SJCRH30 (cell line): Measurements from ENCODE around the gene PROM1. TPM values are rescaled to one million over a fixed set of nuclear protein-coding genes. Genes with fewer than 3 reads are reported as not detected.
A peak's percentile ranks its signal among the peaks of the same experiment; 100 is the strongest.

ENCODE experiments used
- DNase-seq, 2 experiments: peaks; one replicate each; pipeline ENCODE4 v3.0.0-alpha.2; 2015 to 2020
- H3K27ac ChIP-seq: fragments of 250-450 bp; sonication (Bioruptor Pico); 2 replicates; pipeline ENCODE4 v1.5.1; 2020; ENCODE audit warnings: mild to moderate bottlenecking, moderate library complexity
- H3K27me3 ChIP-seq: fragments of 250-450 bp; sonication (Bioruptor Pico); 2 replicates; pipeline ENCODE4 v1.5.1; 2020; ENCODE audit warnings: mild to moderate bottlenecking, moderate library complexity
- H3K36me3 ChIP-seq: fragments of 250-450 bp; sonication (Bioruptor Pico); 2 replicates; pipeline ENCODE4 v1.5.1; 2020; ENCODE audit warnings: mild to moderate bottlenecking, moderate library complexity
- H3K4me1 ChIP-seq: fragments of 250-450 bp; sonication (Bioruptor Pico); 2 replicates; pipeline ENCODE4 v1.5.1; 2020; ENCODE audit warnings: mild to moderate bottlenecking, moderate library complexity
- H3K4me3 ChIP-seq: fragments of 250-450 bp; sonication (Bioruptor Pico); 2 replicates; pipeline ENCODE4 v1.5.1; 2020; ENCODE audit warnings: mild to moderate bottlenecking, moderate library complexity
- H3K9me3 ChIP-seq: fragments of 250-450 bp; sonication (Bioruptor Pico); replicated peaks from 2 replicates; pipeline ENCODE4 v1.5.1; 2020; ENCODE audit warnings: mild to moderate bottlenecking, moderate library complexity
- total RNA-seq: library from RNA; depleted of rRNA; stranded (reverse); fragments of >200 nt; shearing (Covaris generic); gene quantifications from 2 replicates; pipeline ENCODE4 v1.2.3, GENCODE V29; 2014

Gene PROM1
- total RNA-seq, 1 experiment from 2014 or later = 23.0 TPM

DNA sequence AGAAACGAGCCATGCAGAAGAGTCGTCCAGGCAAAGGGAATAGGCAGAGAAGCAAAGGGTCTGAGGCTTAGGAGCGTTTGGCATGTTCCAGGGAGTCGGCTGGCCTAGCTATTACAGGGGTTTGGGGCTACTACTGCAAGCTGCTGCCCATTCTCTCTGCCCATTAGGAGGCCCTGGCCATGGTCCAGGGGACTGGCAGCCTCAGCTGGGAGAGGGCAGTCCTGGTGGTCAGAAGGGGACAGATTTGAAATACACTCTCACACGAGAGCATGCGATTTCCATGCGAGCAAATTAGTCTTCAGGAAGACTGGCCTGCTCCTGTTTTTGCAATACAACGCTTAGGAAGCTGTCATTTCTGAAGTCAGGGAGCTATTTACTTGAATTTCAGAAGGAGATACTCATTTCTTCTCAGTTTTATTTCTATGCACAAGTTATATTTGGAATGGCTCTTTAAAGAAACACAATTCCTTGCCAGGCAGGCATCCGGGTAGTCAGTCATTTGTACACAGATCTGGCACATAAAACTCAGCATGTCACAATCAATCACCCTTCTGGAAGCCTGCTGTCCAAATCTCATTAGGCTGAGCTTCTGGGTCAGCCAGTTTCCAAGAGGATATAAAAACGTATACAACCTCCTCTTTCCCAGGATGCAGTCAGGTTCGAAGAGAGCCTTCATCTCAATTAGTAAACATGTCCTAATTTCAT is 27.0 kb downstream of the PROM1 start:
- Histone ChIP-seq H3K4me3 (no peak overlapping the region), H3K27me3 (no peaks in the 10 kb centered on the region), H3K27ac (no peak overlapping the region), H3K36me3 (no peaks in the 10 kb centered on the region), H3K4me1 (no peaks in the 10 kb centered on the region), H3K9me3 (0 out of 2 replicates have a peak, but pooled peaks cover 2% of the 10 kb centered on the region)
- DNase-seq = no peak

DNA sequence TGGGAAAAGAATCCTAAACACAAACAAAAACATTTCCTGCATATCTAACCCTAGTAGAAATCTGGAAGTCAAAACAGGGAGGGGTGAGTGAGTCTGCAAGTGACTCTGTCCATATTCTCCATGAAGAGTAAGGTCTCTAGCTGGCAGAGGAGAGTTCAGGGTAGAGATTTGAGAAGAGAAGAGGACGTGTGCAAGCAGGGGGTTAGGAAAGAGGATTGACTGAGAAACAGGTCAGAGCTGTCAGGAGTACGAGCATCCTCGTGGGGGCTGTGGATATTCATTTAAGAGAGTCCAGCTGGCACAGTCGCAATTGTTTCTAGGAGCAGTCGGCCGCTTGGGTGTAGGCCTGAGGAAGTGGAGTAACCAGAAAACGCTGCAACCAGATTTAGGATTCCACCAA is 27.9 kb downstream of the PROM1 start:
- Histone ChIP-seq H3K27me3 (no peaks in the 10 kb centered on the region), H3K36me3 (no peaks in the 10 kb centered on the region), H3K9me3 (0 out of 2 replicates have a peak, but pooled peaks cover 2% of the 10 kb centered on the region), H3K4me3 (no peak overlapping the region), H3K27ac (no peak overlapping the region), H3K4me1 (no peaks in the 10 kb centered on the region)
- no peak for DNase-seq

DNA sequence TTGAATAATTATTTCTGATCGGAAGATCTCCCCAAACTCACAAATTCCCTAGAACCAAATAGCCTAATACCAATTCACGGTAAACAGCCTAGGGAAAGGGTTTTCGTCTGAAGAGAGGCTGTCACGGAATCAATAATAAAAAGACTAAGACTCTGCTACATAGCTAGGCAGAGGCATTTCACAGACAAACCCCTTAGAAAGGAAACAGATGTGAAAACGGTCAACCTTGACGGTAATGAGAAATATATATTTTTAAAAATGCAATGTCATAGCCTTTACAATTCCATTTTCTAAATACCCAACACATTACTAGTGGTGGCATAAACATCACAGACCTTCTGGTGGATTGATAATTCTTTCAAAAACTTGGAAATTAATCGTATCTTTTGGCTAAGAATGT is 28.4 kb downstream of the PROM1 start:
- H3K4me1 ChIP-seq = no peaks in the 10 kb centered on the region
- H3K36me3 ChIP-seq = no peaks in the 10 kb centered on the region
- H3K27ac ChIP-seq = no peak overlapping the region
- no peak overlapping the region for H3K4me3 ChIP-seq
- DNase-seq = no peak
- no peaks in the 10 kb centered on the region for H3K27me3 ChIP-seq
- H3K9me3 ChIP-seq = 0 out of 2 replicates have a peak, but pooled peaks cover 2% of the 10 kb centered on the region

DNA sequence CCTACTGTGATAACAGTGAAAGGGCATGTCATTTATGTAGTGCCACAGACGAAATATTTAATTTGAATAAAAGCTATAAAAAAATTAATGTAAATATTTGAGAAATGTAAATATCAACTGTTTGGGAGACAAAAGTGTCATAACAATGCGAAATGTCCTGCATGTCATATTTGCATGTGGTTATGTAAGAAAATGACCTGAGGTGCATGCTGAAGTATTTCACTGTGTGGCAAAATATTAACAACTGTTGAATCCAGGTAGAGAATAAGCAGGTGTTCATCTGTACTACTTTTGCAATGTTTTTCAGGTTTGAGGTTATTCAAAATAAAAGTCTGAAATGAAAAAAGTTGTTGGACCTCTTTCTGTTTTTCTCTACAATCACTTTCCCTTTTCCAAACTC is 30.9 kb downstream of the PROM1 start:
- DNase-seq = no peak
- 0 out of 2 replicates have a peak, but pooled peaks cover 2% of the 10 kb centered on the region for H3K9me3 ChIP-seq
- H3K36me3 ChIP-seq = no peaks in the 10 kb centered on the region
- no peak overlapping the region for H3K27ac ChIP-seq
- no peaks in the 10 kb centered on the region for H3K4me1 ChIP-seq
- H3K27me3 ChIP-seq = no peaks in the 10 kb centered on the region
- no peak overlapping the region for H3K4me3 ChIP-seq

DNA sequence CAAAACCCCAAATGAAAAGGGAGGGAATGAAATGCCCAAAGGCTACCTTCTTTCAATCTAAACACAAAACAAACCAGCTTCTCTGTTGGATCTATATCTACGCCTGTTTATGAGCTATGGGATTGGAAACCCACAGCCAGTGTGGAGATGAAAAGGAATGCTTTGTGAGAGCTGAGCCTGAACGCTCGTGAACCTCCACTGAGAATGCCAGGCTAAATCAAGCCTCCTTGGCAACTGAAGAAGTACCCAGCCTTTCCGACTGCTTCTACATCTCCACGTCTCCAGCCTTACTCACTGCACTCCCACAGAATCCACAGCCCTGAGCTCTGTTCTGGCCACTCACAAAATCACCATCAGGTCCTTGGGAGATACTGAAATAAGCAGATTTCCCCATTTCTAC is 31.8 kb downstream of the PROM1 start:
- no peak overlapping the region for H3K4me3 ChIP-seq
- no peak overlapping the region for H3K27ac ChIP-seq
- H3K27me3 ChIP-seq = no peaks in the 10 kb centered on the region
- no peaks in the 10 kb centered on the region for H3K4me1 ChIP-seq
- H3K9me3 ChIP-seq = 0 out of 2 replicates have a peak, but pooled peaks cover 2% of the 10 kb centered on the region
- no peak for DNase-seq
- no peaks in the 10 kb centered on the region for H3K36me3 ChIP-seq

DNA sequence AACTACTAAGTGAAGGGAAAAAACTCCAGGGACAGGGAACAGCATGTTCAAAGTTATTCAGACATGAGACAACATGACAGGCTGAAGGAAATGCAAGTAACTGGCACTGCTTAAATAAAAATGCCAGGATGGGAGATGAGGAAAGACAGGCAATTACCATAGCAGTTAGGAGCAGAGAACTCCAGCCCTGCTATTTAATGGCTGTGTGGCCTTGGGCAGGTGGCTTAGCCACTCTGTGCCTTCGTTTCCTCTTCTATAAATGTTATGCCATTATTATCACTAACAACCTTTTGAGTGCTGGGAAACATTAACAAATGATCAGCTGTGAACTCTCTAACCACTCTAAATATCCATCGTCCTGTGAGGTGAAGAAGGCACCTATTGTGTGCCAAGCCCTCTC is 32.7 kb downstream of the PROM1 start:
- H3K4me1 ChIP-seq = no peaks in the 10 kb centered on the region
- no peak overlapping the region for H3K4me3 ChIP-seq
- H3K36me3 ChIP-seq = no peaks in the 10 kb centered on the region
- no peaks in the 10 kb centered on the region for H3K27me3 ChIP-seq
- H3K27ac ChIP-seq = no peak overlapping the region
- DNase-seq = no peak
- H3K9me3 ChIP-seq = 0 out of 2 replicates have a peak, but pooled peaks cover 2% of the 10 kb centered on the region

DNA sequence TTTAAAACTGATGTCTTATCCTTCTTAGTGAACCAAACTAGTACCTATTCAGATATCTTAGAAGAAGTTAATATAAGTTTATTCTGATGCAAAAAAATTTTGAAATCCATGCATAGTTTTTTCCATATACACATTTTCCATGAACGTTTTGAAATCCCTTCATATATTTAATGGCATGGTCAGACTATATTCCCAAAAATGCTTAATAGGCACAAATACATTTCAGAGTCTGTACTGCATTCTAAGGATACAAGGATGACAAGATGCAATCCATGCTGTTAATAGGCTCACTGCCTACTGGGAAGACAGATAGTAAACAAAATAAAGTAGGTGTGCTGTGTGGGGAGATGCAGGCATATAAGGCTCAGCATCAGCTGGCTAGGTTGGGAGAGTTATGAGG is 33.2 kb downstream of the PROM1 start:
- 0 out of 2 replicates have a peak, but pooled peaks cover 2% of the 10 kb centered on the region for H3K9me3 ChIP-seq
- DNase-seq = no peak
- H3K27ac ChIP-seq = no peak overlapping the region
- H3K4me3 ChIP-seq = no peak overlapping the region
- H3K27me3 ChIP-seq = no peaks in the 10 kb centered on the region
- no peaks in the 10 kb centered on the region for H3K4me1 ChIP-seq
- H3K36me3 ChIP-seq = no peaks in the 10 kb centered on the region

DNA sequence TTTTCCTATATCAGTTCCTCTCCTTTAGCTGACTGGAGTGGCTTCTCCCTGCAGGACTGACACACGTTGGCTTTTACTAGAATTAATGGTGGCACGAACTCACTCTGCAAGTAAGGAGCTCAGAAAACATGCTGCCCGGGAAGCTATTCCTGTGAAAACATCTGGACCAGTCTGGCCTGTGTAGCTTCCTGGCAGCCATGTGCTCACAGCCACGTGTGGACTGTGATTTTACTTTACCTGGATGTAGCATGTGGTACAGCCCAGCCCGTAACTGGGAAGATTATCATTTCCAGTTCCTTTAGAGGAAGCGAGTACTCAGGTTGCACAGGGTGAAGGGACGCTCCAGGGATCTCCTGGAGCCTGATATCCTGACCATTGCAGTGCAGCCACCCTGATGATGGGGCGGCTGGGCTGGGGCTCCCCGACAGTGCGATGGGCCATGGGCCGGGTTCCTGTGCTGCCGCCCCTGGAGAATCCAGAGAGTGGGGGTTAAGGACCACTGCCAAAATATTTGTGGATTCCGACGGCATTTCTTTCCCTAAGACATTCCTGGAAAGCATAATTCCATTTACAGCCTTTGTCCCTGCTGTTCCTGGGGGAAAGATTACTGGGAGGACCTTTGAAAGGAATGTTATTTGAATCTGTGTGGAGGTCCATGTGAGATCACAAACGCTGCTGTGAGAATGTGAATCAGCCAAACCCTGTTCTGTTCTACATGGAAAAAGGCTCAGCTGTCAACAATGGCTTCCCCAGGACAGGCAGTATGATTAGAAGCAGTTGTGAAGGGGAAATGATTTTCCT is 35.0 kb downstream of the PROM1 start:
- DNase-seq = no peak
- H3K4me3 ChIP-seq = no peak overlapping the region
- no peaks in the 10 kb centered on the region for H3K27me3 ChIP-seq
- H3K27ac ChIP-seq = no peak overlapping the region
- H3K4me1 ChIP-seq = no peaks in the 10 kb centered on the region; the same call in 1 of the 2 replicates
- H3K36me3 ChIP-seq = no peaks in the 10 kb centered on the region
- H3K9me3 ChIP-seq = 0 out of 2 replicates have a peak, but pooled peaks cover 2% of the 10 kb centered on the region

DNA sequence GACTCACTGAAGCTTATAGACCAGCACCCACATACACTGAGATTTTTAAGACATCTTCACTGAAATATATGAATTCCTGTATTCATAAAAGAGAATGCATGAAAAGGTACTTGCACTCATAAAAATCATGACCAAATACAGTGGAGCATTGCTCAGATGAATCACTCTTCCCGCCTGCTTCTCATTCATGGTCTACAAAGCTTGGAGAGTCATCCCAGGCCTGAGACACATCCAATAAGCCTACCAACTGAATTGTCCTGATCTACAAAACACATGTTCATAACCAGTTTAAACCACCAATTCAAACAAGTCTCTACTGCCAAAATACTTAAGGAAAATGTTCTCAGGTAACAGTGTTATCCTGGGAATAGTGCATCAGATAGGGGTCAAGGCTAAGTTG is 38.1 kb downstream of the PROM1 start:
- Histone ChIP-seq H3K4me1 (no peaks in the 10 kb centered on the region; the same call in 1 of the 2 replicates), H3K36me3 (no peaks in the 10 kb centered on the region), H3K27me3 (0 out of 2 replicates have a peak, but pooled peaks cover 6% of the 10 kb centered on the region), H3K27ac (no peak overlapping the region), H3K9me3 (no peaks in the 10 kb centered on the region), H3K4me3 (no peak overlapping the region)
- DNase-seq = no peak

DNA sequence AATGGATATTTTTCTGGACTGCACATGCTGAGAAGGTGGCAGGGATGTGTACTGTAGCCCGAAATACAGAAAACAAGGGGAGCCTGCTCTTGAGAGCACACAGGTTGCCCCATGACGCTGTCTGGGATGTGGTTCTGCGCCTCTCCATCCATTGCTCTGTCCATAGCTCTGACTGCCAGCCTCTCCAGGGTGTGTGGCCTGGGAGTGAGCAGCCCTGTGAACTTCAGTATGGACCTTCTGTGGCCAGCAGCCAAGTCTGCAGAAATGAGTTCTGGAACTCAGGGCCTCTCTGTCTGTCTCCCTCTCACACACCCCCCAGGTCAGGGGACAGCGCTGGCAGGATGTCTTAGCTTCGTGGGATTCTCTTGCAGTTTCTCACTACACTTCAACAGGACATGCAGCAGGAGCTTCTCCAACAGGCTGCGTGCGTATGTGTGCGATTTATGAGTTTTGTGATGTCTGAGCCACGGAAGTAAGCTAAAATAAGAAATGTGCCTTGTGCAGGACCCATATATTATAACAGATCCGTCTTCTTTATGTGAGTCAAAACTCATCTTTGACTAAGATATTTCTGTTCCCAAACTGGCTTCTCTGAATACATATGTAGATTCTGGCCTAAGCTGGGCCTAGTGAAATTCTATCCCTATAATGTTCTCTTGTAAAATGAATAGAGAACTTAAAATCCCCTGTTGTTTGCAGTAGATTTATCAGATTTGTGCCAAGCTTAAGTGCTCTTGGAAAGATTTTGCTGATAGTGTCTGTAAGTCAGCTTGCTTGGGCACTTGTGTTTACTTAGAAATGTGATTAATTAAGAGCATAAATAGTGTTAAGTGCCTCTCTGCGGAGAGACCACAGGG is 40.0 kb downstream of the PROM1 start:
- peak in 1 of 2 experiments; percentile 56 for DNase-seq
- Histone ChIP-seq H3K36me3 (no peaks in the 10 kb centered on the region), H3K4me3 (no peak overlapping the region), H3K9me3 (no peaks in the 10 kb centered on the region), H3K27ac (no peak overlapping the region), H3K4me1 (no peaks in the 10 kb centered on the region; the same call in 1 of the 2 replicates), H3K27me3 (0 out of 2 replicates have a peak, but pooled peaks cover 6% of the 10 kb centered on the region)

DNA sequence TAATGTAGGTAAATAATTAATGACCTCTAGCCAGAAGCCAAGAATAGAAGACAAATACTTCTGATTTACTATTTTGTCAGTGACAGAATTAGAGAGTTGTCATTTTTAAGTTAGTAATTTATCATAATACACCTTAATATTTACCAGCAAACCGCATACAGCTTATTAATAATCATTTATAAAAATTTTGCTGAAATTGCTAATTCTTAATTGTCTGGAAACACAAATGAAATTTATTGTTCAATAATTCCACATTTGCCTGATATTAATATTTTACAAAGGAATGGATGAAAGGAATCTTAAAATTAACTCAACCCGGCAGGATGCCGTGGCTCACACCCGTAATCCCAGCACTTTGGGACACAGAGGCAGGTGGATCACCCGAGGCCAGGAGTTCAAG is 44.7 kb downstream of the PROM1 start:
- Histone ChIP-seq H3K27ac (no peak overlapping the region), H3K9me3 (no peaks in the 10 kb centered on the region), H3K36me3 (no peaks in the 10 kb centered on the region), H3K27me3 (0 out of 2 replicates have a peak, but pooled peaks cover 6% of the 10 kb centered on the region), H3K4me1 (peaks cover under 1% of the 10 kb centered on the region; the same call in 1 of the 2 replicates), H3K4me3 (no peak overlapping the region)
- no peak for DNase-seq

DNA sequence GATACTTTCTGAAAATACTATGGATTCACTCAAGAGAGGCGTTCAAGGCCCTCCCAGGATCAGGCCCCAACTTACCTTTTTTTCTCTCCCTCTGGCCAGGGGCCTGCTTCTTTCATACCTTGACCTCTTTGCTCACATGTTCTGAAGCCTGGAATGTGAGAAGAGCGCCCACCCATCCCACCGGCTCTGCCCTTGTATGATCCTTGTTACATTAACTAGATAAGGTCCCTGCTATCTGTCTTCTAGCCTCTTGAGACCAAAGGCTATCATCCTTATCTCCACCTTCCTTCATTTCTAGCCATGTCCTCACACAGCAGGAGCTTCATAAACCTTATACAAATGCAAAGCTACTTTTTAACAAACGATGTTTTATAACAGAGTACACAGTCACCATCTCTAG is 45.9 kb downstream of the PROM1 start:
- no peaks in the 10 kb centered on the region for H3K36me3 ChIP-seq
- no peak for DNase-seq
- peaks cover 4% of the 10 kb centered on the region; the same call in 1 of the 2 replicates for H3K4me1 ChIP-seq
- H3K9me3 ChIP-seq = no peaks in the 10 kb centered on the region
- no peak overlapping the region for H3K27ac ChIP-seq
- H3K4me3 ChIP-seq = no peak overlapping the region
- 0 out of 2 replicates have a peak, but pooled peaks cover 4% of the 10 kb centered on the region for H3K27me3 ChIP-seq

DNA sequence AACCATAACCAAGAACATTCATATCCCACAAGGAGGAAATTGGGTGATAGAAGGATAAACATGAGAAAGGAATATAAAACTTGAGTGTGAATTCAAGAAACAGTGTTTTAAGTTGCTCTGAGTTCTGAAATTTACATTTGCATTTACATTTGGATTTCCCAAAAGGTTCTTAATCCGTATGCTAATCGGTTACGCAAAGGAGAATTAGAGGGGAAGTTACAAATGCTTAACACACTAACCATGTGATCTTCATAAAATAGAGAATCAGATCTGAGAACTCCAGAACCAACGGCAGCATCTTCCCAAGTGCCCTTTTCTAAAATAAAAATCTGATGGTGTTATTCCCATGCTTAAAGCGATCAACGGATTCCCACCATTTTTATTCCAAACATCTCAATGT is 48.0 kb downstream of the PROM1 start:
- Histone ChIP-seq H3K36me3 (no peaks in the 10 kb centered on the region), H3K9me3 (no peaks in the 10 kb centered on the region), H3K4me3 (no peak overlapping the region), H3K4me1 (peaks cover 4% of the 10 kb centered on the region; the same call in 1 of the 2 replicates), H3K27ac (no peak overlapping the region), H3K27me3 (no peaks in the 10 kb centered on the region)
- DNase-seq = no peak

DNA sequence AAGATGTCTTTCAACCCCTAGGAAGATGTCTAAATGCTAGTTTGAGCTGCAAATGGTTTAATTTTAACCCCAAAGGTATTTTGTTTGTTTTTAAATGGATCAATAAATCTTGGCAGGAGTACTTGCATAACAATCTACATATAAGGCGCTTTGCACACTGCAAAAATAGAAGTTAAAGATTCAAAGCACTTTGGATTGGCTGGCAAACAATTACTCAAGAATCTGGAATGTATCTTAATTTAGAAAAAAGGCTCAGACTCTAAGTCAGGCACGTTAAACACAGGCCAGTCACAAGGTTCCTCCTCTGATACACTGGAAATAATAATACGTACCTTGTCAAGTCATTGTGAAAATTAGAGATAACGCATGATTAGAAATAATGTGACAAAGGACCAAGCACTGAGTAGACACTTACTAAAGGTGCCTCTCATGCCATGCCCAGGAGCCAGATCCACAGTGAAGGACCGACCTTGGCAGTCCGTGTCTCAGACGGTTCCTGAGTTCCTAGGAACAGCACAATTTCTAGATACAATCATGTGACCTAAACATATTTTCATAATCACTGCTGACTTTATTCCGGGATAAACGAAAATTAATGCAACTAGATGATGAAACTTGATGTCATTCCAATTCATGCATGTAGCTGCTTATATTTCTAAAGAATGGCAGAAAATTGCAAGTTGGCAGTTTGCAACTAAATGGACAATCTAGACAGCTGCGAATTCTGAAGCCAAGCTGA is 49.6 kb downstream of the PROM1 start:
- Histone ChIP-seq H3K9me3 (no peaks in the 10 kb centered on the region), H3K27ac (no peak overlapping the region), H3K4me3 (no peak overlapping the region), H3K27me3 (no peaks in the 10 kb centered on the region), H3K4me1 (peaks cover 14% of the 10 kb centered on the region), H3K36me3 (no peaks in the 10 kb centered on the region)
- no peak for DNase-seq
